ENCODE data around the gene OR4D11.

GRCh38 chr11:59528711-59529110 lies 25.3 kb downstream of the OR4D11 start:
- TF ChIP-seq CTCF (conservative IDR thresholded peaks at IDR 0.05): no peak
- TF ChIP-seq EZH2 (IDR thresholded peaks at IDR 0.05; ENCODE audit: low read depth): no peak

Data from PC-9 (cell line).